ENCODE data around the gene MYO10.

MYO10 gene

GRCh38 chr5:16671208-16671607 is 264.9 kb downstream of the MYO10 start:
- no peak overlapping the region for H3K4me3 ChIP-seq (ENCODE audit: low read depth in 1 of 2, low read length in 2 of 2)
- H3K9me3 ChIP-seq (ENCODE audit: control insufficient read depth in 1 of 2, low read length in 2 of 2): no peaks in the 10 kb centered on the region
- no peak overlapping the region for H3K27ac ChIP-seq (ENCODE audit: low read length)
- H3K36me3 ChIP-seq (ENCODE audit: control insufficient read depth in 1 of 2, insufficient read depth in 2 of 2, low read length in 2 of 2): peaks cover 3 to 29% of the 10 kb centered on the region in 2 donors
- H3K4me1 ChIP-seq (ENCODE audit: control insufficient read depth in 1 of 2, insufficient read depth in 2 of 2, low read length in 2 of 2): no peaks in the 10 kb centered on the region
- no peaks in the 10 kb centered on the region for H3K27me3 ChIP-seq (ENCODE audit: low read depth, low read length)

GRCh38 chr5:16669776-16670175 is 266.3 kb downstream of the MYO10 start:
- peaks cover 3 to 26% of the 10 kb centered on the region in 2 donors for H3K36me3 ChIP-seq (ENCODE audit: control insufficient read depth in 1 of 2, insufficient read depth in 2 of 2, low read length in 2 of 2)
- no peaks in the 10 kb centered on the region for H3K9me3 ChIP-seq (ENCODE audit: control insufficient read depth in 1 of 2, low read length in 2 of 2)
- H3K27me3 ChIP-seq (ENCODE audit: low read depth, low read length): no peaks in the 10 kb centered on the region
- H3K27ac ChIP-seq (ENCODE audit: low read length): no peak overlapping the region
- H3K4me1 ChIP-seq (ENCODE audit: control insufficient read depth in 1 of 2, insufficient read depth in 2 of 2, low read length in 2 of 2): no peaks in the 10 kb centered on the region
- H3K4me3 ChIP-seq (ENCODE audit: low read depth in 1 of 2, low read length in 2 of 2): no peak overlapping the region

DNA sequence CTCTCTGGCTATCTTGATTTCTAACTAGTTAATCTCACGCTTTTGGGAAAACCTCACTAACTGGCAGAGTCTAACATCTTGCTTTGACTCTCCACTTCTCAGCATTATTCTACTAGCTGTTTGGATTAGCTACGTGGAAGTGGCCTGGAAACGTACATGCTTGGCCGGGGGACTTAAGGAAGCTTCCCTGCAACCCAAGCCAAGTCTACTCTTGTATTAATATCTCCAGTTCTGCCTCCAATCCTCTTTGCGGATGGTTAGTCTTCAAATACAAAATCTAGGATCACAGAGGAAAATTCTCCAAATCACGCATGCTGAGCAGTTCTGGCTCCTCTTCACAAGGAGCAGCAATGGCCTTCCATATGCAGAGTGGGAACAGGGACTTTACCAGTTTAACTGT is 267.5 kb downstream of the MYO10 start:
- Histone ChIP-seq H3K4me1 (ENCODE audit: control insufficient read depth in 1 of 2, insufficient read depth in 2 of 2, low read length in 2 of 2) (no peaks in the 10 kb centered on the region), H3K27ac (ENCODE audit: low read length) (no peak overlapping the region), H3K9me3 (ENCODE audit: control insufficient read depth in 1 of 2, low read length in 2 of 2) (no peaks in the 10 kb centered on the region), H3K27me3 (ENCODE audit: low read depth, low read length) (no peaks in the 10 kb centered on the region), H3K4me3 (ENCODE audit: low read depth in 1 of 2, low read length in 2 of 2) (no peak overlapping the region), H3K36me3 (ENCODE audit: control insufficient read depth in 1 of 2, insufficient read depth in 2 of 2, low read length in 2 of 2) (peaks cover 3 to 35% of the 10 kb centered on the region in 2 donors)

DNA sequence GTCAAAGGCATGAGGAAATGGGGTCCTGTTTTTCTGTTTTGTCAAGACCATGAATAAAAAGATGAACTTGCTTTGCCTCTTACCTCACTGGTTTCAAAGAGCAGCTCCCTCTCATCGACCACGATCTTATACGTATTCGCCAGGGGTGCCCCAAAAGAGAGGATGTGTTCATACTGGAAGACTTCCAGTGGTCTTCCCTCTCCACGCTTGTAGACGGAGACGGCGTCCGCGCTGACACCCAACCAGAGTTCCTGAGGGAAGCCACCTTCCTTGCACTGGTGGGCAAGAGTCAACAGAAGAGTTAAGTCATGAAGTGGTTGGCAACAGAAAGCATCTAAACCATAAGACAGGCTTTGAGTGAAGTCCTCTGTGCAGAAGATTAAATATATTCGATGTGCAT is 267.9 kb downstream of the MYO10 start:
- no peak overlapping the region for H3K4me3 ChIP-seq (ENCODE audit: low read depth in 1 of 2, low read length in 2 of 2)
- no peaks in the 10 kb centered on the region for H3K9me3 ChIP-seq (ENCODE audit: control insufficient read depth in 1 of 2, low read length in 2 of 2)
- peaks cover 3 to 36% of the 10 kb centered on the region in 2 donors for H3K36me3 ChIP-seq (ENCODE audit: control insufficient read depth in 1 of 2, insufficient read depth in 2 of 2, low read length in 2 of 2)
- no peaks in the 10 kb centered on the region for H3K4me1 ChIP-seq (ENCODE audit: control insufficient read depth in 1 of 2, insufficient read depth in 2 of 2, low read length in 2 of 2)
- no peaks in the 10 kb centered on the region for H3K27me3 ChIP-seq (ENCODE audit: low read depth, low read length)
- H3K27ac ChIP-seq (ENCODE audit: low read length): no peak overlapping the region

- H3K9me3 ChIP-seq (ENCODE audit: control insufficient read depth in 1 of 2, low read length in 2 of 2): no peaks in the 10 kb centered on the region
- H3K4me3 ChIP-seq (ENCODE audit: low read depth in 1 of 2, low read length in 2 of 2): no peak overlapping the region
- H3K27ac ChIP-seq (ENCODE audit: low read length): no peak overlapping the region
- H3K4me1 ChIP-seq (ENCODE audit: control insufficient read depth in 1 of 2, insufficient read depth in 2 of 2, low read length in 2 of 2): no peaks in the 10 kb centered on the region
- H3K36me3 ChIP-seq (ENCODE audit: control insufficient read depth in 1 of 2, insufficient read depth in 2 of 2, low read length in 2 of 2): peaks cover 3 to 28% of the 10 kb centered on the region in 2 donors
- H3K27me3 ChIP-seq (ENCODE audit: low read depth, low read length): no peaks in the 10 kb centered on the region
Observed at GRCh38 chr5:16666883-16667398, 269.1 kb downstream of the MYO10 start.

- H3K9me3 ChIP-seq (ENCODE audit: control insufficient read depth in 1 of 2, low read length in 2 of 2): no peaks in the 10 kb centered on the region
- H3K4me3 ChIP-seq (ENCODE audit: low read depth in 1 of 2, low read length in 2 of 2): no peak overlapping the region
- H3K36me3 ChIP-seq (ENCODE audit: control insufficient read depth in 1 of 2, insufficient read depth in 2 of 2, low read length in 2 of 2): peaks cover 3 to 28% of the 10 kb centered on the region in 2 donors
- no peaks in the 10 kb centered on the region for H3K27me3 ChIP-seq (ENCODE audit: low read depth, low read length)
- no peaks in the 10 kb centered on the region for H3K4me1 ChIP-seq (ENCODE audit: control insufficient read depth in 1 of 2, insufficient read depth in 2 of 2, low read length in 2 of 2)
- no peak overlapping the region for H3K27ac ChIP-seq (ENCODE audit: low read length)
Observed at GRCh38 chr5:16666130-16666882, 269.8 kb downstream of the MYO10 start.

DNA sequence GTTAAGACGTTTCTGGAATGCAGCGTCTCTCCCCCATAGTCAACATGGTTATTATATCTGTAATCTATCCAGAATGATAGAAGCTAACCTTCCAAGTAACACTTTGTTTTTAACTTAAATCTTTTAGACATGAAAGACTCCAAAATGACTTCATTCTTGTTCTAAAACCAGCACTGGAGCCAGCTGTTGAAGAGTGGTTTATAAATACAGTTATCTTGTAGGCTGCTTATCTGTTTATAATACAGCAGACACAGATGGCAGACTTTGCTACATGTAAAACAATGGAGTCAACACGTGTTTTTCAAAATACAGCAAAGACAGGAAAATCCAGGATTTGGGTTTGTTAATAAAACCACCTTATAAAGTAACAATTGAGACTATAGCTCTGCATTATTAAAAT is 270.5 kb downstream of the MYO10 start:
- H3K9me3 ChIP-seq (ENCODE audit: control insufficient read depth in 1 of 2, low read length in 2 of 2): no peaks in the 10 kb centered on the region
- no peak overlapping the region for H3K27ac ChIP-seq (ENCODE audit: low read length)

DNA sequence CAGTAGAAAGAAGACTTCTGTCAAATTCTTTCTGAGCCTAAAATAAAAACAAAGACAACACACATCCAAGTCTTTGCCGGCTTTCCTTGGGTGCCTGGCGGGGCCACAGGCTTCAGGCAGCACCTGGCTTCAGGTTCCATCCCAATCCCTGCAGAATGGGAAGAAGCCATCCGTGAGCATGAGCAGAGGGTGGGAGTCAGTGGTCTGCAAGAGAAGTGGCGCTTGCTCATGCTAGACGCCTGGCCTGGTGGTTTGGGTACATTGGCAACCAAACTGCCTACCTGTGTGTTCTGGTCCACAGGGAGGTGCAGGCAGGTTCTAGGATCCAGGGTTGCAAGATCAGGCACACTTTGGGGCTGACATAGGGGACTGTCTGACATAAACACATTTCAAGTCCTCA is 271.7 kb downstream of the MYO10 start:
- peaks cover 0 to 24% of the 10 kb centered on the region in 2 donors for H3K36me3 ChIP-seq (ENCODE audit: control insufficient read depth in 1 of 2, insufficient read depth in 2 of 2, low read length in 2 of 2)
- H3K27me3 ChIP-seq (ENCODE audit: low read depth, low read length): no peaks in the 10 kb centered on the region
- no peaks in the 10 kb centered on the region for H3K4me1 ChIP-seq (ENCODE audit: control insufficient read depth in 1 of 2, insufficient read depth in 2 of 2, low read length in 2 of 2)
- no peak overlapping the region for H3K4me3 ChIP-seq (ENCODE audit: low read depth in 1 of 2, low read length in 2 of 2)
- H3K27ac ChIP-seq (ENCODE audit: low read length): no peak overlapping the region
- no peaks in the 10 kb centered on the region for H3K9me3 ChIP-seq (ENCODE audit: control insufficient read depth in 1 of 2, low read length in 2 of 2)

More for the DNA sequence above, 270.5 kb downstream of the MYO10 start:
- H3K27me3 ChIP-seq (ENCODE audit: low read depth, low read length): no peaks in the 10 kb centered on the region
- H3K4me3 ChIP-seq (ENCODE audit: low read depth in 1 of 2, low read length in 2 of 2): no peak overlapping the region
- H3K36me3 ChIP-seq (ENCODE audit: control insufficient read depth in 1 of 2, insufficient read depth in 2 of 2, low read length in 2 of 2): peaks cover 3 to 24% of the 10 kb centered on the region in 2 donors
- no peaks in the 10 kb centered on the region for H3K4me1 ChIP-seq (ENCODE audit: control insufficient read depth in 1 of 2, insufficient read depth in 2 of 2, low read length in 2 of 2)

DNA sequence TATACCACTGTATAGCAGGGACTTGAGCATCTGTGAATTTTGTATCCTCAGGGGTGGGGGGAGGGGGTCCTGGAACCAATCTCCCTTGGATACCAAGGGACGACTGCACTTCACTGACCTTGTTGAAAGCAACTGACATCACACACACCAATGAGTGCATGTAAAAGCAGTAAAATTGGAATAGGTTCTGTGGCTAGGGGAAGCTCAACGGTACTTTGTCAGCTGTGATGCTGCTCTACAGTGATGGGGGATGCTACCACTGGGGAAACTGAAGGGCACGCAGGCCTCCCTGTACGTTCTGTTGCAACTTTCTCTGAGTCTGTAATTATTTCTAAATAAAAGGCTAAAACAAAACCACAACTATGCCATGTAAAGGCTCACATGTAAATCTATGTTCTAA is 272.2 kb downstream of the MYO10 start:
- Histone ChIP-seq H3K4me1 (ENCODE audit: control insufficient read depth in 1 of 2, insufficient read depth in 2 of 2, low read length in 2 of 2) (no peaks in the 10 kb centered on the region), H3K36me3 (ENCODE audit: control insufficient read depth in 1 of 2, insufficient read depth in 2 of 2, low read length in 2 of 2) (peaks cover 0 to 24% of the 10 kb centered on the region in 2 donors), H3K9me3 (ENCODE audit: control insufficient read depth in 1 of 2, low read length in 2 of 2) (no peaks in the 10 kb centered on the region), H3K27ac (ENCODE audit: low read length) (no peak overlapping the region), H3K4me3 (ENCODE audit: low read depth in 1 of 2, low read length in 2 of 2) (no peak overlapping the region), H3K27me3 (ENCODE audit: low read depth, low read length) (no peaks in the 10 kb centered on the region)

DNA sequence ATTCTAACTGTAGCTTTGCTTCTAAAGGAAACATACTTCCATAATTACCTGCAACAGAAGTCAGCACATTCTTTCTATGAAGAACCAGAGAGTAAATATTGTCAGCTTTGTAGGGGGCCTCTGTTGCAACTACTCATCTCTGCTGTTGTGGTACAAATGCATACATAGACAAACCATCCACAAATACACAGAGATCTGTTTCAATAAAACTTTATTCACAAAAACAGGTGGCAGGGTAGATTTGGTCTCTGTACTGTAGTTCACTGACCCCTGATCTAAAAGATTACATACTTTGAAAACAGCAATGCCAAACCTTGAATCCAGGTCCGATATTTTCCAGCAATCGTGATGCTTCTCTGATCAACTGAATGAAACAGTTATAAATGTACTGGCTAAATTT is 274.4 kb downstream of the MYO10 start:
- no peaks in the 10 kb centered on the region for H3K9me3 ChIP-seq (ENCODE audit: control insufficient read depth in 1 of 2, low read length in 2 of 2)
- peaks cover 0 to 12% of the 10 kb centered on the region in 2 donors for H3K36me3 ChIP-seq (ENCODE audit: control insufficient read depth in 1 of 2, insufficient read depth in 2 of 2, low read length in 2 of 2)
- no peak overlapping the region for H3K27ac ChIP-seq (ENCODE audit: low read length)
- H3K27me3 ChIP-seq (ENCODE audit: low read depth, low read length): no peaks in the 10 kb centered on the region
- H3K4me1 ChIP-seq (ENCODE audit: control insufficient read depth in 1 of 2, insufficient read depth in 2 of 2, low read length in 2 of 2): no peaks in the 10 kb centered on the region
- H3K4me3 ChIP-seq (ENCODE audit: low read depth in 1 of 2, low read length in 2 of 2): no peak overlapping the region

DNA sequence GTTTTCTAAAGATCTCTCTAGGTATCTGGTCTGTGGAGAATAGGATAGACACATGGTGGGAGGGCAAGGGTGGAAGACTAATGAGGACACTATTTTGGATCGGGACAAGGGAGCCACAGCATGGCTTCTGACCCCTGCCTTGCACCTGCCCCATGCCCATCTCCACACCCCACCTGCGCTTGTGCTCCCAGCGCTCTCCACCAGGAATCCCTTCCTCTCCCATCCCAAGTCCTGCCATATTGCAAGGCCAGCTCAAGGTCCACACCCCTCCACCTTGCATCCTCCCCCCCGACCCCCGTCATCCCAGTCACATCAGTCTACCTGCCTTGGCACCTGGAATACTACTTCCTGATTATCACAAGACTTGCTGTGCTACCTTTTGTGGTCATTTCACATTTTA is 275.1 kb downstream of the MYO10 start:
- Histone ChIP-seq H3K9me3 (ENCODE audit: control insufficient read depth in 1 of 2, low read length in 2 of 2) (no peaks in the 10 kb centered on the region), H3K27me3 (ENCODE audit: low read depth, low read length) (no peaks in the 10 kb centered on the region), H3K4me1 (ENCODE audit: control insufficient read depth in 1 of 2, insufficient read depth in 2 of 2, low read length in 2 of 2) (no peaks in the 10 kb centered on the region), H3K4me3 (ENCODE audit: low read depth in 1 of 2, low read length in 2 of 2) (no peak overlapping the region), H3K27ac (ENCODE audit: low read length) (no peak overlapping the region), H3K36me3 (ENCODE audit: control insufficient read depth in 1 of 2, insufficient read depth in 2 of 2, low read length in 2 of 2) (peaks cover 0 to 12% of the 10 kb centered on the region in 2 donors)

DNA sequence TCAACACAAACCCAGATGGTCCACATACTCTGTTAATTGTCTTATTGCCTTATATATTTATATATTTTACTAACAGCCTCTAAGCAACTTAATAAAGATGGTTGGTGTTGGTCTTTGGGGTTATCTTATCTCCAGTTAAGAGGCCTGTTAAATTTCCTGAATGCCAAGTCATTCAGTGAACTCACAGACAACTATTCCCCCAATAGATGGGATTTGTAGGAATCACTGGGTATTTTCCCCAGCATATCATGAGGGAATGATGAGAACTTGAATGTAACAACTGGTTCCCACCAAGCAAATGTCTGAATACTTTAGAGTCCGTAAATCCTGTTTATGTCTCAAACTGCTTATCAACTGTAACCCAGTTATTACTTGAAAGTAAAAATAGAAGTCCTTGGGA is 276.6 kb downstream of the MYO10 start:
- no peaks in the 10 kb centered on the region for H3K9me3 ChIP-seq (ENCODE audit: control insufficient read depth in 1 of 2, low read length in 2 of 2)
- H3K36me3 ChIP-seq (ENCODE audit: control insufficient read depth in 1 of 2, insufficient read depth in 2 of 2, low read length in 2 of 2): peaks cover 0 to 9% of the 10 kb centered on the region in 2 donors
- H3K27me3 ChIP-seq (ENCODE audit: low read depth, low read length): no peaks in the 10 kb centered on the region
- H3K4me1 ChIP-seq (ENCODE audit: control insufficient read depth in 1 of 2, insufficient read depth in 2 of 2, low read length in 2 of 2): no peaks in the 10 kb centered on the region
- H3K4me3 ChIP-seq (ENCODE audit: low read depth in 1 of 2, low read length in 2 of 2): no peak overlapping the region
- no peak overlapping the region for H3K27ac ChIP-seq (ENCODE audit: low read length)
